PC-9 (cell line): ENCODE measurements around the gene TTLL6. TPM values are rescaled to one million over a fixed set of nuclear protein-coding genes. Genes with fewer than 3 reads are reported as not detected.

Source experiments
- BruUV-seq: library from RNA; stranded (reverse); fragments of 400-500 nt; replicated peaks from 2 replicates; lab custom pipeline; 2021; lab: Mats Ljungman, UMichigan
- CTCF ChIA-PET: fragments of 300-600 bp; sonication (Branson Sonifier 250); formaldehyde crosslinking; loops from one replicate; lab custom pipeline; 2022; ENCODE audit warnings: antibody characterized with exemption; lab: Charles Lee
- POLR2A ChIA-PET: fragments of 300-600 bp; sonication (Branson Sonifier 250); formaldehyde crosslinking; loops from one replicate; lab custom pipeline; 2022; ENCODE audit warnings: antibody characterized with exemption; ENCODE audit not compliant: unreplicated experiment; lab: Charles Lee
- DNase-seq, 2 experiments: peaks; one replicate each; pipeline versions ENCODE4 v3.0.0 to v3.0.0-alpha.2; 2015 to 2022; ENCODE audit warnings: mixed read lengths in 1 of 2
- H2AFZ ChIP-seq: fragments of 200-600 bp; sonication (generic); 2 replicates; pipeline ENCODE4 v1.8.1; 2017; ENCODE audit warnings: antibody characterized with exemption
- H3F3A ChIP-seq: fragments of 200-600 bp; sonication (generic); 2 replicates; pipeline ENCODE4 v1.8.1; 2017; ENCODE audit warnings: antibody characterized with exemption, mild to moderate bottlenecking, low read depth; ENCODE audit not compliant: insufficient read depth
- H3K27ac ChIP-seq: fragments of 200-600 bp; sonication (generic); 2 replicates; pipeline ENCODE4 v1.6.1; 2016; ENCODE audit warnings: mixed run types
- H3K27me3 ChIP-seq: fragments of 200-600 bp; sonication (generic); 2 replicates; pipeline ENCODE4 v1.6.1; 2016; ENCODE audit warnings: low read depth, mixed run types; ENCODE audit not compliant: insufficient read depth
- H3K36me3 ChIP-seq: fragments of 200-600 bp; sonication (generic); 2 replicates; pipeline ENCODE4 v1.6.1; 2016; ENCODE audit warnings: low read depth, mixed run types
- H3K4me1 ChIP-seq: fragments of 200-600 bp; sonication (generic); replicated peaks from 2 replicates; pipeline ENCODE4 v1.6.1; 2016; ENCODE audit warnings: mixed run types; ENCODE audit not compliant: insufficient read depth
- H3K4me2 ChIP-seq: fragments of 200-600 bp; sonication (generic); 2 replicates; pipeline ENCODE4 v1.6.1; 2017; ENCODE audit warnings: mixed run types
- H3K4me3 ChIP-seq: fragments of 200-600 bp; sonication (generic); 2 replicates; pipeline ENCODE4 v1.6.1; 2016; ENCODE audit warnings: mixed run types
- H3K79me2 ChIP-seq: fragments of 200-600 bp; sonication (generic); 2 replicates; pipeline ENCODE4 v1.6.1; 2017; ENCODE audit warnings: low read depth, mixed run types
- H3K9me2 ChIP-seq: fragments of 200-600 bp; sonication (generic); 2 replicates; pipeline ENCODE4 v1.8.1; 2017; ENCODE audit warnings: mild to moderate bottlenecking; ENCODE audit not compliant: insufficient read depth
- H3K9me3 ChIP-seq: fragments of 200-600 bp; sonication (generic); 2 replicates; pipeline ENCODE4 v1.8.1; 2016; ENCODE audit warnings: low read depth; ENCODE audit not compliant: insufficient read depth
- H4K20me1 ChIP-seq: fragments of 200-600 bp; sonication (generic); 2 replicates; pipeline ENCODE4 v1.8.1; 2017; ENCODE audit not compliant: insufficient read depth
- CTCF ChIP-seq: fragments of 200-600 bp; sonication (generic); conservative IDR thresholded peaks from 2 replicates; pipeline ENCODE4 v1.6.1; 2017; ENCODE audit warnings: mixed run types, antibody characterized with exemption, mild to moderate bottlenecking, moderate library complexity
- EZH2 ChIP-seq: fragments of 200-600 bp; sonication (generic); IDR thresholded peaks from 2 replicates; pipeline ENCODE4 v1.8.0; 2017; ENCODE audit warnings: antibody characterized with exemption, low read depth
- intact Hi-C: fragments of 100-400 bp; cut with micrococcal nuclease; formaldehyde crosslinking; loops from one replicate; pipeline ENCODE4 v1.10.0; 2022; ENCODE audit not compliant: unreplicated experiment
- total RNA-seq: library from RNA; stranded (reverse); gene quantifications from 2 replicates; pipeline ENCODE4 v1.2.3, GENCODE V29; 2021

TTLL6 gene
- total RNA-seq, 1 experiment from 2014 or later: not detected

- no peak for DNase-seq
- POLR2A ChIA-PET: no interaction called here
Observed at GRCh38 chr17:48723423-48724250, 93.4 kb downstream of the TTLL6 start.

GRCh38 chr17:48722915-48723422 is 94.1 kb downstream of the TTLL6 start, which contains the start of gene PRAC2:
PRAC2 (plus strand) TSS chr17:48723185; CDS start chr17:48724411, 1,226 bp downstream.
- Histone ChIP-seq H3K36me3 (no peaks in the 10 kb centered on the region), H3K9me2 (no peaks in the 10 kb centered on the region), H3K79me2 (no peaks in the 10 kb centered on the region), H2AFZ (no peak within 1 kb of the TSS), H3K27me3 (peaks cover 57% of the 10 kb centered on the region), H3K9me3 (no peaks in the 10 kb centered on the region), H3K27ac (no peak within 1 kb of the TSS), H3K4me2 (no peak within 1 kb of the TSS), H3K4me1 (no peaks in the 10 kb centered on the region), H3F3A (no peaks in the 10 kb centered on the region), H4K20me1 (no peaks in the 10 kb centered on the region), H3K4me3 (no peak within 1 kb of the TSS)
- TF ChIP-seq CTCF (no peak), EZH2 (no peak)
- intact Hi-C loops: no loop called here
- CTCF ChIA-PET: interaction anchor here (0.6 kb wide), 2 partner anchors 45 to 672 kb away, joined by 3 to 4 read pairs; no protein-coding TSS in a partner anchor
- no peak for DNase-seq
- POLR2A ChIA-PET: no interaction called here
- BruUV-seq: no TSS peak

More at GRCh38 chr17:48723423-48724250, 93.4 kb downstream of the TTLL6 start:
- H3K36me3 ChIP-seq: no peaks in the 10 kb centered on the region
- peaks cover 64% of the 10 kb centered on the region for H3K27me3 ChIP-seq
- CTCF ChIA-PET: interaction anchor here (0.6 to 2.5 kb wide), 7 partner anchors 45 to 673 kb away, joined by 3 to 17 read pairs (median 4); no protein-coding TSS in a partner anchor
- H3K9me3 ChIP-seq: no peaks in the 10 kb centered on the region
- no peaks in the 10 kb centered on the region for H4K20me1 ChIP-seq
- intact Hi-C loops: loop anchor here (1.0 kb wide), 3 partner anchors 68 to 309 kb away; no protein-coding TSS in a partner anchor
- H3K4me3 ChIP-seq: no peak overlapping the region
- H3F3A ChIP-seq: no peaks in the 10 kb centered on the region
- no TSS peak for BruUV-seq
- no peaks in the 10 kb centered on the region for H3K79me2 ChIP-seq
- no peaks in the 10 kb centered on the region for H3K4me1 ChIP-seq
- TF ChIP-seq EZH2: no peak
- TF ChIP-seq CTCF: no peak
- no peak overlapping the region for H3K4me2 ChIP-seq
- no peak overlapping the region for H2AFZ ChIP-seq
- H3K27ac ChIP-seq: no peak overlapping the region
- H3K9me2 ChIP-seq: no peaks in the 10 kb centered on the region

- H3K9me2 ChIP-seq: no peaks in the 10 kb centered on the region
- intact Hi-C loops: no loop called here
- H3K4me2 ChIP-seq: no peak within 1 kb of the TSS
- H3F3A ChIP-seq: no peaks in the 10 kb centered on the region
- H4K20me1 ChIP-seq: no peaks in the 10 kb centered on the region
- H3K4me1 ChIP-seq: no peaks in the 10 kb centered on the region
- no TSS peak for BruUV-seq
- H3K9me3 ChIP-seq: no peaks in the 10 kb centered on the region
- no peak within 1 kb of the TSS for H2AFZ ChIP-seq
- no peak for DNase-seq
- H3K36me3 ChIP-seq: no peaks in the 10 kb centered on the region
- POLR2A ChIA-PET: no interaction called here
- CTCF ChIA-PET: no interaction called here
- H3K27ac ChIP-seq: no peak within 1 kb of the TSS
- H3K79me2 ChIP-seq: no peaks in the 10 kb centered on the region
- H3K27me3 ChIP-seq: peaks cover 55% of the 10 kb centered on the region
- no peak within 1 kb of the TSS for H3K4me3 ChIP-seq
- TF ChIP-seq CTCF (no peak), EZH2 (no peak)
Observed at GRCh38 chr17:48722201-48722907, 94.7 kb downstream of the TTLL6 start, which contains the start of gene PRAC1. PRAC1 (minus strand) TSS chr17:48722518; CDS start chr17:48722392, 126 bp downstream.
